Lower leg skin (tissue), 3 donors: ENCODE results near the gene AHR.

Source experiments
- POLR2A ChIP-seq, 2 donors: fragments of 450-650 bp; IDR thresholded peaks; one replicate each; pipeline ENCODE4 v1.6.1; 2016 to 2017; ENCODE audit warnings: antibody characterized with exemption in 2 of 2, mild to moderate bottlenecking in 1 of 2, moderate library complexity in 1 of 2
- TF ChIP-seq, protein P1 (sequence below), 3 donors: fragments of 450-650 bp; IDR thresholded peaks; one replicate each; pipeline ENCODE4 v1.5.1; 2016; ENCODE audit warnings: antibody characterized with exemption in 3 of 3, mild to moderate bottlenecking in 3 of 3, moderate library complexity in 2 of 3

DNA sequence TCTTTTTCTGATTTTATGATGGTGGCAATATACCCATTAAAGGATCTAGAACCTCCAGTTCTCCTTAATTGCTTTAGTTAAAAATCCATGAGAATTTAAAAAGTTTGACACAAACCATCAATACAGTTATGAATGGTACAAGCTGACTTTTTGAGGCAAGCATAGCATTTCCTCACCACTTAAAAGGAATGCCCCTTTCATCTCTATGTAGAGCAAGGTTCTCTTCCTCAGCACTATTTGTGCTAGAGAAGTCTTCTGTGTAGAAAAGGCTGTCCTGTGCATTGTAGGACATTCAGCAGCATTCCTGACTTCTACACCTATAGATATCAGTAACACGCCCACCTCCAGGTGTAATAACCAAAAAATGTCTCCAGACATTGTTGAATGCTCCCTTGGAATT, 67.3 kb downstream of the AHR start:
- no peak for TF ChIP-seq POLR2A (IDR thresholded peaks at IDR 0.05)
- TF ChIP-seq, protein P1, sequence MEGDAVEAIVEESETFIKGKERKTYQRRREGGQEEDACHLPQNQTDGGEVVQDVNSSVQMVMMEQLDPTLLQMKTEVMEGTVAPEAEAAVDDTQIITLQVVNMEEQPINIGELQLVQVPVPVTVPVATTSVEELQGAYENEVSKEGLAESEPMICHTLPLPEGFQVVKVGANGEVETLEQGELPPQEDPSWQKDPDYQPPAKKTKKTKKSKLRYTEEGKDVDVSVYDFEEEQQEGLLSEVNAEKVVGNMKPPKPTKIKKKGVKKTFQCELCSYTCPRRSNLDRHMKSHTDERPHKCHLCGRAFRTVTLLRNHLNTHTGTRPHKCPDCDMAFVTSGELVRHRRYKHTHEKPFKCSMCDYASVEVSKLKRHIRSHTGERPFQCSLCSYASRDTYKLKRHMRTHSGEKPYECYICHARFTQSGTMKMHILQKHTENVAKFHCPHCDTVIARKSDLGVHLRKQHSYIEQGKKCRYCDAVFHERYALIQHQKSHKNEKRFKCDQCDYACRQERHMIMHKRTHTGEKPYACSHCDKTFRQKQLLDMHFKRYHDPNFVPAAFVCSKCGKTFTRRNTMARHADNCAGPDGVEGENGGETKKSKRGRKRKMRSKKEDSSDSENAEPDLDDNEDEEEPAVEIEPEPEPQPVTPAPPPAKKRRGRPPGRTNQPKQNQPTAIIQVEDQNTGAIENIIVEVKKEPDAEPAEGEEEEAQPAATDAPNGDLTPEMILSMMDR (IDR thresholded peaks at IDR 0.05) = no peak
